ENCODE data around the gene SLC22A12.

- TF ChIP-seq EZH2 (optimal IDR thresholded peaks at IDR 0.05; ENCODE audit: low read depth, low read length), result no peak
- TF ChIP-seq EZH2phosphoT487 (IDR thresholded peaks at IDR 0.05; ENCODE audit: low read length), result no peak
- no peak for TF ChIP-seq CTCF (IDR thresholded peaks at IDR 0.05; ENCODE audit: low read length)
Measured at GRCh38 chr11:64563966-64564365, 27.1 kb upstream of the SLC22A12 start.

All from MM.1S (cell line).